GM10266 (cell line): ENCODE results near the gene POLR2E.

Source experiments
- DNase-seq: peaks from one replicate; pipeline ENCODE4 v3.0.0; 2012; ENCODE audit errors: extremely low spot score
- CTCF ChIP-seq: IDR thresholded peaks from 2 replicates; pipeline ENCODE4 v1.5.1; 2012; ENCODE audit warnings: mild to moderate bottlenecking, low read depth; ENCODE audit not compliant: control insufficient read depth, insufficient read depth; ENCODE audit errors: missing control alignments

POLR2E gene

GRCh38 chr19:1042689-1043511 is 52.3 kb downstream of the POLR2E start:
- TF ChIP-seq CTCF, result no peak
- no peak for DNase-seq

- DNase-seq, result no peak
- TF ChIP-seq CTCF, result no peak
Observed at GRCh38 chr19:1041835-1042685, 53.1 kb downstream of the POLR2E start.

- DNase-seq, result no peak
- TF ChIP-seq CTCF, result no peak
Observed at GRCh38 chr19:1041272-1041834, 53.8 kb downstream of the POLR2E start.

GRCh38 chr19:1040476-1041271 is 54.5 kb downstream of the POLR2E start:
- TF ChIP-seq CTCF, result no peak
- peak; percentile 99 for DNase-seq

GRCh38 chr19:1039646-1040475 is 55.3 kb downstream of the POLR2E start, which contains the start of gene ABCA7:
Gene ABCA7 (plus strand): TSS chr19:1040107. CDS start chr19:1041362, 1,255 bp downstream.
- TF ChIP-seq CTCF, result no peak
- peak; percentile 97 for DNase-seq
